ENCODE results near the gene PALLD.

PALLD gene

DNA sequence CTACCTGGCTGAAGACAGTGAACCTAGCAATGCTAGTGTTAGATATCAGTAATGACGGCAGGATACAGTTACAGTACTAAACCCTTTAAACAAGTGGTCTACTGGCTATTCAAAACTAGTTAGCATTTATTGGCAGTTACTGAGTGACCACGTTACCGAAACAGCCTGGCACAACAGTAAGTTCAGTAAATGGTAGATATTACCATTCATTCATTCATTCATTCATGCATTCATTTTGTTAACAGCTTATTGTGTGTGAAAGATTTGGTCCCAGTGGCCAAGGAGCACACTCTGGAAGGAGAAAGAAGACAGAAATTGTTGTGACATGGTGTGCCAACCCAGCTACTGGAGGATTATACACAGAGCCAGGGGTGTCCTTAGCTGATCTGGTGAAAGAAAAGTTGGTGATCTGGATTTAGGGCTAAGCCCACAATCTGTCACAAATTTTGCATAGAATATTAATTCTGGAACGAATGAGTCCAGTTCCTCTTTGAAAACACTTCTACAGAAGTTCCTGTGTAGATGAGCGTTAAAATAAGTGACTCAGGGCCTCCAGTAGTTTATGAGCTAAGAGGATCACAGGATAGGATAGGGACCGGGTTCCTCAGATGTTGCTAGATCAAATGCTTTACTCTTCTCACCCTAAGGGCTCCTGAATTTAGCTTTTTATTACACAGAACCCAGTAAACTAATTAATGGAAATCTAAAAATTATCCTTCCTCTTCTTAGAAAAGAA lies 334.1 kb downstream of the PALLD start:
- no peak overlapping the region for H2AFZ ChIP-seq (ENCODE audit: low read length)

DNA sequence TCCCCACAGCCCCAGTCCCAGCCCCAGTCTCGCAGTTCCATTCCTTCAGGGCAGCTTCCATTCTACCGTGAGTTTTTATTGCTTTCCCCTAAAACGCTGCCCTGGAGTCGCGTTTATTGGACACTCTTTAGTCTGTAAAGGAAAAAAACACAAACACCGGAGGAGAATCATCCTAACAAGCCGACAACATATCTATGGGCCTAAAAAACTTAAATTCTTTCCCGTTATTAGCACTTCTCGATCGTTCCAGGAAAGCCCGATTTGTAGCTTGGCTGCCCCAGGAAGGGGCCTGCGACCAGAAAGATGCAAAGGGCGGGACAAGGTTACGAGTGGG lies 334.7 kb downstream of the PALLD start:
- Histone ChIP-seq H3K27ac (ENCODE audit: low read depth, low read length, poor library complexity, severe bottlenecking) (no peak overlapping the region), H3K9ac (ENCODE audit: low read length) (no peak overlapping the region; the same call in 1 of the 2 replicates)
- TF ChIP-seq, protein P1, sequence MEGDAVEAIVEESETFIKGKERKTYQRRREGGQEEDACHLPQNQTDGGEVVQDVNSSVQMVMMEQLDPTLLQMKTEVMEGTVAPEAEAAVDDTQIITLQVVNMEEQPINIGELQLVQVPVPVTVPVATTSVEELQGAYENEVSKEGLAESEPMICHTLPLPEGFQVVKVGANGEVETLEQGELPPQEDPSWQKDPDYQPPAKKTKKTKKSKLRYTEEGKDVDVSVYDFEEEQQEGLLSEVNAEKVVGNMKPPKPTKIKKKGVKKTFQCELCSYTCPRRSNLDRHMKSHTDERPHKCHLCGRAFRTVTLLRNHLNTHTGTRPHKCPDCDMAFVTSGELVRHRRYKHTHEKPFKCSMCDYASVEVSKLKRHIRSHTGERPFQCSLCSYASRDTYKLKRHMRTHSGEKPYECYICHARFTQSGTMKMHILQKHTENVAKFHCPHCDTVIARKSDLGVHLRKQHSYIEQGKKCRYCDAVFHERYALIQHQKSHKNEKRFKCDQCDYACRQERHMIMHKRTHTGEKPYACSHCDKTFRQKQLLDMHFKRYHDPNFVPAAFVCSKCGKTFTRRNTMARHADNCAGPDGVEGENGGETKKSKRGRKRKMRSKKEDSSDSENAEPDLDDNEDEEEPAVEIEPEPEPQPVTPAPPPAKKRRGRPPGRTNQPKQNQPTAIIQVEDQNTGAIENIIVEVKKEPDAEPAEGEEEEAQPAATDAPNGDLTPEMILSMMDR (IDR thresholded peaks at IDR 0.05; ENCODE audit: low read length), result no peak
- TF ChIP-seq EZH2 (IDR thresholded peaks at IDR 0.05; ENCODE audit: borderline replicate concordance, low read length), result no peak

More for the DNA sequence above, 334.1 kb downstream of the PALLD start:
- no peaks in the 10 kb centered on the region for H3K9me2 ChIP-seq (ENCODE audit: low read depth, low read length)
- TF ChIP-seq EZH2 (IDR thresholded peaks at IDR 0.05; ENCODE audit: borderline replicate concordance, low read length), result no peak
- TF ChIP-seq, protein P1 (IDR thresholded peaks at IDR 0.05; ENCODE audit: low read length), result no peak
- H4K20me1 ChIP-seq (ENCODE audit: insufficient read depth, low read length), result no peaks in the 10 kb centered on the region
- H3F3A ChIP-seq (ENCODE audit: insufficient read depth, low read length), result no peaks in the 10 kb centered on the region
- H3K9ac ChIP-seq (ENCODE audit: low read length), result no peak overlapping the region
- no peaks in the 10 kb centered on the region for H3K9me3 ChIP-seq (ENCODE audit: low read length)
- peaks cover 12% of the 10 kb centered on the region for H3K4me1 ChIP-seq (ENCODE audit: insufficient read depth, low read length, severe bottlenecking)
- no peaks in the 10 kb centered on the region for H3K79me2 ChIP-seq (ENCODE audit: insufficient read depth, low read length)
- H3K27me3 ChIP-seq (ENCODE audit: insufficient read depth, low read length), result peaks cover 4% of the 10 kb centered on the region; the same call in 1 of the 2 replicates
- no peak overlapping the region for H3K4me2 ChIP-seq (ENCODE audit: low read length)
- no peaks in the 10 kb centered on the region for H3K36me3 ChIP-seq (ENCODE audit: insufficient read depth, low read length)
- no peak overlapping the region for H3K4me3 ChIP-seq (ENCODE audit: low read depth, low read length, poor library complexity, severe bottlenecking)
- H3K27ac ChIP-seq (ENCODE audit: low read depth, low read length, poor library complexity, severe bottlenecking), result no peak overlapping the region

DNA sequence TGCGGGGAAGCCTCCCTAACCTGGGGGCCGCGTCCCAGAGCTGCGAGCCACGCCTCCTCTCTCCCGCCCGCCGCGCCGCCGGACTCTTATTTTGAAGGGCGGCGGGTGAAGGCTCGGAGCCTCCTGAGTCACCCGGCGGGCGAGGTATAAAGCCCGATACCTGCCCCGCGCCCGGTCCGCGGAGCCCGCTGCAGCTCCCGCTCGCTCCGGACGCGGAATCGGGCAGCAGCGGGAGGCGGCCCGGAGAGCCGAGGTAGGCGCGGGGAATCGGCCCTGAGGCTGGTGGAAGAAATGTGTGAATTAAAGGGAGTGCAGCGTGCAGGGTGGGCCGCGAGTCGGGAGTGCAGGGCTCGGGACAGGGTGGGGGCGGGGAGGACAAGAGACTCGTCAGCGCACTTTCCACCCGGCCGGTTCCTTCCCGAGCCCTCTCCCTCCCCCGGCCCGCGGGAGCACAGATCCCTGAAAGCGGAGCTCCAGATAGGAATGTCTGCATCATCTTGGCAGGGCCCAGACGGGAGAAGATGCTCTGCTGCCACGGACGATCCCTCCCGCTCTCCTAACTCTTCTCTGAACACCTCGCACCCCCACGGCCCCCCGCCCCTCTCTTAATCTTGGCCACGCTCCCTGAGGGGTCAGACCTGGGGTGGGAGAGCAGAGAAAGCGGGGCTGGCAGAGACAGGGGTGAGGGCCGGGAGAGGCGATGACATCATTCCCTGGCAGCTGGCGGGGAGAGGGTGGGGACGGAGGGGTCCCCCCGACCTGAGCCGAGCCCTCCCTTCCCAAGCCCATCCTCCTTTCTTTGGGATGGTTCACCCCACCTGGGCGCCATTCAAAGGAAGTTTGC lies 335.3 kb downstream of the PALLD start:
- H3K9me2 ChIP-seq (ENCODE audit: low read depth, low read length), result no peaks in the 10 kb centered on the region

More for the DNA sequence above, 334.7 kb downstream of the PALLD start:
- Histone ChIP-seq H3K9me3 (ENCODE audit: low read length) (no peaks in the 10 kb centered on the region), H3K36me3 (ENCODE audit: insufficient read depth, low read length) (no peaks in the 10 kb centered on the region), H3K27me3 (ENCODE audit: insufficient read depth, low read length) (peaks cover 4% of the 10 kb centered on the region; the same call in 1 of the 2 replicates), H2AFZ (ENCODE audit: low read length) (no peak overlapping the region), H3K4me2 (ENCODE audit: low read length) (peak overlapping the region; percentile 86), H3K4me3 (ENCODE audit: low read depth, low read length, poor library complexity, severe bottlenecking) (peak overlapping the region; percentile 75), H3K9me2 (ENCODE audit: low read depth, low read length) (no peaks in the 10 kb centered on the region), H3K79me2 (ENCODE audit: insufficient read depth, low read length) (no peaks in the 10 kb centered on the region), H3F3A (ENCODE audit: insufficient read depth, low read length) (no peaks in the 10 kb centered on the region), H3K4me1 (ENCODE audit: insufficient read depth, low read length, severe bottlenecking) (peaks cover 12% of the 10 kb centered on the region), H4K20me1 (ENCODE audit: insufficient read depth, low read length) (no peaks in the 10 kb centered on the region)

More for the DNA sequence above, 335.3 kb downstream of the PALLD start:
- Histone ChIP-seq H3K27me3 (ENCODE audit: insufficient read depth, low read length) (peaks cover 4% of the 10 kb centered on the region; the same call in 1 of the 2 replicates), H3K9me3 (ENCODE audit: low read length) (no peaks in the 10 kb centered on the region), H3K4me1 (ENCODE audit: insufficient read depth, low read length, severe bottlenecking) (peaks cover 12% of the 10 kb centered on the region), H3F3A (ENCODE audit: insufficient read depth, low read length) (no peaks in the 10 kb centered on the region), H2AFZ (ENCODE audit: low read length) (peak overlapping the region; percentile 37; the same call in 1 of the 2 replicates), H3K27ac (ENCODE audit: low read depth, low read length, poor library complexity, severe bottlenecking) (no peak overlapping the region), H3K79me2 (ENCODE audit: insufficient read depth, low read length) (no peaks in the 10 kb centered on the region), H3K36me3 (ENCODE audit: insufficient read depth, low read length) (no peaks in the 10 kb centered on the region), H3K4me2 (ENCODE audit: low read length) (peak overlapping the region; percentile 86), H3K4me3 (ENCODE audit: low read depth, low read length, poor library complexity, severe bottlenecking) (peak overlapping the region; percentile 75), H3K9ac (ENCODE audit: low read length) (peak overlapping the region; percentile 64), H4K20me1 (ENCODE audit: insufficient read depth, low read length) (no peaks in the 10 kb centered on the region)
- no peak for TF ChIP-seq EZH2 (IDR thresholded peaks at IDR 0.05; ENCODE audit: borderline replicate concordance, low read length)
- TF ChIP-seq, protein P1 (IDR thresholded peaks at IDR 0.05; ENCODE audit: low read length), result no peak
